HepG2 (cell line): ENCODE measurements around the gene RAB5B. TPM values are rescaled to one million over a fixed set of nuclear protein-coding genes. Genes with fewer than 3 reads are reported as not detected.

Experiments used
- CBX5 ChIP-seq: sonication (generic); formaldehyde crosslinking; IDR thresholded peaks from 2 replicates; pipeline ENCODE4 v1.4.0; 2020; ENCODE audit warnings: missing genetic modification reagents, borderline replicate concordance
- CHD2 ChIP-seq: IDR thresholded peaks from 2 replicates; pipeline ENCODE4 v1.6.1; 2011; ENCODE audit warnings: low read depth, low read length, improper control_type of control experiment
- KLF12 ChIP-seq: sonication (generic); formaldehyde crosslinking; IDR thresholded peaks from 2 replicates; pipeline ENCODE4 v1.4.0; 2020; ENCODE audit warnings: missing genetic modification reagents, borderline replicate concordance
- SPEN ChIP-seq: sonication (generic); formaldehyde crosslinking; IDR thresholded peaks from 2 replicates; pipeline ENCODE4 v1.5.1; 2020; ENCODE audit warnings: low read depth, mild to moderate bottlenecking, missing genetic modification reagents
- SRY ChIP-seq: sonication (generic); formaldehyde crosslinking; IDR thresholded peaks from 2 replicates; pipeline ENCODE4 v1.8.0; 2022; ENCODE audit warnings: mild to moderate bottlenecking, missing genetic modification reagents
- TBX3 ChIP-seq: fragments of 450-650 bp; IDR thresholded peaks from 2 replicates; pipeline ENCODE4 v1.6.1; 2017; ENCODE audit warnings: antibody characterized with exemption, mild to moderate bottlenecking, inconsistent platforms, borderline replicate concordance
- TCF12 ChIP-seq, 2 experiments: fragments of 450-650 bp in 1 of 2; sonication (generic) in 1 of 2; formaldehyde crosslinking in 1 of 2; IDR thresholded peaks; 2 replicates each; pipeline versions ENCODE4 v1.6.1 to v1.8.0; 2017 to 2022; ENCODE audit warnings: antibody characterized with exemption in 1 of 2, mild to moderate bottlenecking in 1 of 2, missing genetic modification reagents in 1 of 2, moderate library complexity in 1 of 2
- ZNF577 ChIP-seq: sonication (generic); formaldehyde crosslinking; IDR thresholded peaks from 2 replicates; pipeline ENCODE4 v1.4.0; 2020; ENCODE audit warnings: mild to moderate bottlenecking, low read depth, missing genetic modification reagents, borderline replicate concordance
- polyA plus RNA-seq, 8 experiments: library from polyadenylated mRNA; depleted of rRNA in 3 of 8; stranded (reverse) in 7 of 8; unstranded in 1 of 8; fragments of >200 nt; fragmentation: Illumina TruSeq in 4 of 8; extraction: Trizol in 4 of 8; gene quantifications; 2 replicates each; pipeline versions ENCODE4 v1.2.1 to v1.2.3, GENCODE V29; 2011 to 2016; ENCODE audit warnings: low read depth in 4 of 8, missing spikeins in 1 of 8, mixed read lengths in 1 of 8; ENCODE audit not compliant: insufficient read depth in 1 of 8
- total RNA-seq, 5 experiments: library from RNA; depleted of rRNA; stranded (reverse); fragments of >200 nt; fragmentation: Illumina TruSeq; extraction: Trizol; gene quantifications; 2 replicates each; pipeline ENCODE4 v1.2.3, GENCODE V29; 2016; ENCODE audit warnings: low read depth in 1 of 5
- TF ChIP-seq, protein P1 (sequence below): sonication (generic); formaldehyde crosslinking; IDR thresholded peaks from 2 replicates; pipeline ENCODE4 v1.4.0; 2020; ENCODE audit warnings: missing genetic modification reagents, borderline replicate concordance
- TF ChIP-seq, protein P2 (sequence below): sonication (generic); formaldehyde crosslinking; IDR thresholded peaks from 2 replicates; pipeline ENCODE4 v1.4.0; 2020; ENCODE audit warnings: mild to moderate bottlenecking, missing genetic modification reagents, borderline replicate concordance
- TF ChIP-seq, protein P3 (sequence below): sonication (generic); formaldehyde crosslinking; IDR thresholded peaks from 2 replicates; pipeline ENCODE4 v1.4.0; 2020; ENCODE audit warnings: missing genetic modification reagents, borderline replicate concordance
- TF ChIP-seq, protein P4 (sequence below): sonication (generic); formaldehyde crosslinking; IDR thresholded peaks from 2 replicates; pipeline ENCODE4 v1.8.1; 2022; ENCODE audit warnings: mild to moderate bottlenecking, missing genetic modification reagents
- TF ChIP-seq, protein P5 (sequence below): sonication (generic); formaldehyde crosslinking; IDR thresholded peaks from 2 replicates; pipeline ENCODE4 v1.8.1; 2023; ENCODE audit warnings: missing genetic modification reagents, mild to moderate bottlenecking, borderline replicate concordance

The RAB5B gene
- total and polyA plus RNA-seq, 2 of the 13 experiments (the other 11 are each of a cell fraction or from before 2014, with no cell fraction given), result 26.0 to 68.3 TPM

DNA sequence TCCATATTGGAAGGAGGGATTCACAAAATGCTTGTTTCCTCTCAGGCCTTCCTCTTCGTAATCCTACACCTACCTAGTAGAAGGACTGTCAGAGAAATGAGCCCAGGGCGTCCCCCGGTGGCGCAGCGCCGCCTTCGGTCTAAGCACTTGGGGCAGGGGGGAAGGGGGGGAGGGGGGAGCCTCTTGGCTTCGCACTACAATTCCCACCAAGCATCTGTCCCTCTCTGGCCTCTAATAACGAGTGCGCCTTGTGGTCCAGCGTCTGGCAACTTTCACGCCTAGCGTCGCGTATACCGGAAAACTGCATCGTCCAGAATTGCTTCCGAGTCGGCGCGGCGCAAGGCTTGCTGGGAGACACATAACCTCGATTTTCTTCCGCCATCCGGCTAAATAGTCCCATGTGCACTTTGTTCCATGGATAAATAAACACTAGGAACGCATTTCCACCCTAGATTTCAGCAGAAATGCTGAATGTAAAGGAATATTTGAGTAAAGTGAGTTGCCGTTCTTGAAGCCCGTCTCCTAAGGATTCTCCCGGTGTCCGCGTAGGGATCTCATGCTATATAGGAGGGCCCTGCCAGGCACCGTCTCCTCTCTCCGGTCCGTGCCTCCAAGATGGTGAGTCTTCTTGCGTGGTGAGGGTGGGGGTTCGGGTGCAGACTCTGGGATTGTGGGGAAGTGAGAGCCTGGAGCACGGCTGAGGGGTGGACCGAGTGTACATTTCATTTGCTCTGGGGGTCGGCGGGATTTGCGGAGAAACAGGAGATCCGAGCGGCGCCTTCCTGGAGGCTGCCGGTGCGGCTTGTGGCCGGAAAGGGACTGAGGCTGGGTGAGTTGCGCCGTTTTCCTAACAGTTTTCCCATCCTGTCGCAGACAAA lies 67.9 kb downstream of the RAB5B start, which contains the start of gene RPS26 (continued):
- TF ChIP-seq SPEN, result peak; percentile 94; the same call in 1 of the 2 replicates
- no peak for TF ChIP-seq ZNF577 (CRISPR knock-in tag)
- TF ChIP-seq, protein P1, sequence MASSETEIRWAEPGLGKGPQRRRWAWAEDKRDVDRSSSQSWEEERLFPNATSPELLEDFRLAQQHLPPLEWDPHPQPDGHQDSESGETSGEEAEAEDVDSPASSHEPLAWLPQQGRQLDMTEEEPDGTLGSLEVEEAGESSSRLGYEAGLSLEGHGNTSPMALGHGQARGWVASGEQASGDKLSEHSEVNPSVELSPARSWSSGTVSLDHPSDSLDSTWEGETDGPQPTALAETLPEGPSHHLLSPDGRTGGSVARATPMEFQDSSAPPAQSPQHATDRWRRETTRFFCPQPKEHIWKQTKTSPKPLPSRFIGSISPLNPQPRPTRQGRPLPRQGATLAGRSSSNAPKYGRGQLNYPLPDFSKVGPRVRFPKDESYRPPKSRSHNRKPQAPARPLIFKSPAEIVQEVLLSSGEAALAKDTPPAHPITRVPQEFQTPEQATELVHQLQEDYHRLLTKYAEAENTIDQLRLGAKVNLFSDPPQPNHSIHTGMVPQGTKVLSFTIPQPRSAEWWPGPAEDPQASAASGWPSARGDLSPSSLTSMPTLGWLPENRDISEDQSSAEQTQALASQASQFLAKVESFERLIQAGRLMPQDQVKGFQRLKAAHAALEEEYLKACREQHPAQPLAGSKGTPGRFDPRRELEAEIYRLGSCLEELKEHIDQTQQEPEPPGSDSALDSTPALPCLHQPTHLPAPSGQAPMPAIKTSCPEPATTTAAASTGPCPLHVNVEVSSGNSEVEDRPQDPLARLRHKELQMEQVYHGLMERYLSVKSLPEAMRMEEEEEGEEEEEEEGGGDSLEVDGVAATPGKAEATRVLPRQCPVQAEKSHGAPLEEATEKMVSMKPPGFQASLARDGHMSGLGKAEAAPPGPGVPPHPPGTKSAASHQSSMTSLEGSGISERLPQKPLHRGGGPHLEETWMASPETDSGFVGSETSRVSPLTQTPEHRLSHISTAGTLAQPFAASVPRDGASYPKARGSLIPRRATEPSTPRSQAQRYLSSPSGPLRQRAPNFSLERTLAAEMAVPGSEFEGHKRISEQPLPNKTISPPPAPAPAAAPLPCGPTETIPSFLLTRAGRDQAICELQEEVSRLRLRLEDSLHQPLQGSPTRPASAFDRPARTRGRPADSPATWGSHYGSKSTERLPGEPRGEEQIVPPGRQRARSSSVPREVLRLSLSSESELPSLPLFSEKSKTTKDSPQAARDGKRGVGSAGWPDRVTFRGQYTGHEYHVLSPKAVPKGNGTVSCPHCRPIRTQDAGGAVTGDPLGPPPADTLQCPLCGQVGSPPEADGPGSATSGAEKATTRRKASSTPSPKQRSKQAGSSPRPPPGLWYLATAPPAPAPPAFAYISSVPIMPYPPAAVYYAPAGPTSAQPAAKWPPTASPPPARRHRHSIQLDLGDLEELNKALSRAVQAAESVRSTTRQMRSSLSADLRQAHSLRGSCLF, result peak; percentile 77; the same call in 1 of the 2 replicates
- no peak for TF ChIP-seq TCF12 (IDR thresholded peaks at IDR 0.05)
- TF ChIP-seq TCF12 (CRISPR knock-in tag; IDR thresholded peaks at IDR 0.05), result 0 out of 2 replicates have a peak, but pooled peaks have one; percentile 43
- TF ChIP-seq TBX3, result peak; percentile 83; the same call in 1 of the 2 replicates
- TF ChIP-seq, protein P2, sequence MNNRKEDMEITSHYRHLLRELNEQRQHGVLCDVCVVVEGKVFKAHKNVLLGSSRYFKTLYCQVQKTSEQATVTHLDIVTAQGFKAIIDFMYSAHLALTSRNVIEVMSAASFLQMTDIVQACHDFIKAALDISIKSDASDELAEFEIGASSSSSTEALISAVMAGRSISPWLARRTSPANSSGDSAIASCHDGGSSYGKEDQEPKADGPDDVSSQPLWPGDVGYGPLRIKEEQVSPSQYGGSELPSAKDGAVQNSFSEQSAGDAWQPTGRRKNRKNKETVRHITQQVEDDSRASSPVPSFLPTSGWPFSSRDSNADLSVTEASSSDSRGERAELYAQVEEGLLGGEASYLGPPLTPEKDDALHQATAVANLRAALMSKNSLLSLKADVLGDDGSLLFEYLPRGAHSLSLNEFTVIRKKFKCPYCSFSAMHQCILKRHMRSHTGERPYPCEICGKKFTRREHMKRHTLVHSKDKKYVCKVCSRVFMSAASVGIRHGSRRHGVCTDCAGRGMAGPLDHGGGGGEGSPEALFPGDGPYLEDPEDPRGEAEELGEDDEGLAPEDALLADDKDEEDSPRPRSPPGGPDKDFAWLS (CRISPR knock-in tag), result 0 out of 2 replicates have a peak, but pooled peaks have one; percentile 21
- peak; percentile 89 for TF ChIP-seq SRY (CRISPR knock-in tag)
- peak; percentile 76; the same call in 1 of the 2 replicates for TF ChIP-seq KLF12
- TF ChIP-seq, protein P3, sequence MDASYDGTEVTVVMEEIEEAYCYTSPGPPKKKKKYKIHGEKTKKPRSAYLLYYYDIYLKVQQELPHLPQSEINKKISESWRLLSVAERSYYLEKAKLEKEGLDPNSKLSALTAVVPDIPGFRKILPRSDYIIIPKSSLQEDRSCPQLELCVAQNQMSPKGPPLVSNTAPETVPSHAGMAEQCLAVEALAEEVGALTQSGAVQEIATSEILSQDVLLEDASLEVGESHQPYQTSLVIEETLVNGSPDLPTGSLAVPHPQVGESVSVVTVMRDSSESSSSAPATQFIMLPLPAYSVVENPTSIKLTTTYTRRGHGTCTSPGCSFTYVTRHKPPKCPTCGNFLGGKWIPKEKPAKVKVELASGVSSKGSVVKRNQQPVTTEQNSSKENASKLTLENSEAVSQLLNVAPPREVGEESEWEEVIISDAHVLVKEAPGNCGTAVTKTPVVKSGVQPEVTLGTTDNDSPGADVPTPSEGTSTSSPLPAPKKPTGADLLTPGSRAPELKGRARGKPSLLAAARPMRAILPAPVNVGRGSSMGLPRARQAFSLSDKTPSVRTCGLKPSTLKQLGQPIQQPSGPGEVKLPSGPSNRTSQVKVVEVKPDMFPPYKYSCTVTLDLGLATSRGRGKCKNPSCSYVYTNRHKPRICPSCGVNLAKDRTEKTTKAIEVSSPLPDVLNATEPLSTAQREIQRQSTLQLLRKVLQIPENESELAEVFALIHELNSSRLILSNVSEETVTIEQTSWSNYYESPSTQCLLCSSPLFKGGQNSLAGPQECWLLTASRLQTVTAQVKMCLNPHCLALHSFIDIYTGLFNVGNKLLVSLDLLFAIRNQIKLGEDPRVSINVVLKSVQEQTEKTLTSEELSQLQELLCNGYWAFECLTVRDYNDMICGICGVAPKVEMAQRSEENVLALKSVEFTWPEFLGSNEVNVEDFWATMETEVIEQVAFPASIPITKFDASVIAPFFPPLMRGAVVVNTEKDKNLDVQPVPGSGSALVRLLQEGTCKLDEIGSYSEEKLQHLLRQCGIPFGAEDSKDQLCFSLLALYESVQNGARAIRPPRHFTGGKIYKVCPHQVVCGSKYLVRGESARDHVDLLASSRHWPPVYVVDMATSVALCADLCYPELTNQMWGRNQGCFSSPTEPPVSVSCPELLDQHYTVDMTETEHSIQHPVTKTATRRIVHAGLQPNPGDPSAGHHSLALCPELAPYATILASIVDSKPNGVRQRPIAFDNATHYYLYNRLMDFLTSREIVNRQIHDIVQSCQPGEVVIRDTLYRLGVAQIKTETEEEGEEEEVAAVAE (CRISPR knock-in tag), result peak; percentile 99
- TF ChIP-seq, protein P4, sequence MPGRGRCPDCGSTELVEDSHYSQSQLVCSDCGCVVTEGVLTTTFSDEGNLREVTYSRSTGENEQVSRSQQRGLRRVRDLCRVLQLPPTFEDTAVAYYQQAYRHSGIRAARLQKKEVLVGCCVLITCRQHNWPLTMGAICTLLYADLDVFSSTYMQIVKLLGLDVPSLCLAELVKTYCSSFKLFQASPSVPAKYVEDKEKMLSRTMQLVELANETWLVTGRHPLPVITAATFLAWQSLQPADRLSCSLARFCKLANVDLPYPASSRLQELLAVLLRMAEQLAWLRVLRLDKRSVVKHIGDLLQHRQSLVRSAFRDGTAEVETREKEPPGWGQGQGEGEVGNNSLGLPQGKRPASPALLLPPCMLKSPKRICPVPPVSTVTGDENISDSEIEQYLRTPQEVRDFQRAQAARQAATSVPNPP (CRISPR knock-in tag), result no peak
- peak; percentile 84 for TF ChIP-seq CHD2
- TF ChIP-seq CBX5 (CRISPR knock-in tag), result peak; percentile 79; the same call in 1 of the 2 replicates
- TF ChIP-seq, protein P5, sequence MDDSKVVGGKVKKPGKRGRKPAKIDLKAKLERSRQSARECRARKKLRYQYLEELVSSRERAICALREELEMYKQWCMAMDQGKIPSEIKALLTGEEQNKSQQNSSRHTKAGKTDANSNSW, result 0 out of 2 replicates have a peak, but pooled peaks have one; percentile 55
